Fibroblast of pulmonary artery (primary cell): ENCODE measurements around the gene ADGRF5.

ENCODE experiments used
- DNase-seq: peaks from one replicate; pipeline ENCODE4 v3.0.0-alpha.2; 2010; ENCODE audit warnings: low read depth
- H3K4me3 ChIP-seq: replicated peaks from 2 replicates; pipeline ENCODE4 v1.5.1; 2011; ENCODE audit warnings: low read depth, mild to moderate bottlenecking, control low read depth, low read length, moderate library complexity
- CTCF ChIP-seq: IDR thresholded peaks from 2 replicates; pipeline ENCODE4 v1.5.1; 2011; ENCODE audit warnings: mild to moderate bottlenecking, control low read depth, low read length, inconsistent platforms; ENCODE audit errors: missing control alignments

The ADGRF5 gene

GRCh38 chr6:46832816-46833215 is 88.9 kb downstream of the ADGRF5 start:
- no peak for TF ChIP-seq CTCF
- DNase-seq, result no peak
- no peak overlapping the region for H3K4me3 ChIP-seq

- no peak for DNase-seq
- H3K4me3 ChIP-seq, result no peak overlapping the region
- no peak for TF ChIP-seq CTCF
Observed at GRCh38 chr6:46828939-46829338, 92.8 kb downstream of the ADGRF5 start.

- no peak for TF ChIP-seq CTCF
- no peak overlapping the region for H3K4me3 ChIP-seq
- no peak for DNase-seq
Observed at GRCh38 chr6:46821458-46821881, 100.3 kb downstream of the ADGRF5 start.

GRCh38 chr6:46819561-46819960 is 102.2 kb downstream of the ADGRF5 start:
- no peak for DNase-seq
- no peak for TF ChIP-seq CTCF
- no peak overlapping the region for H3K4me3 ChIP-seq

- no peak for DNase-seq
- no peak overlapping the region for H3K4me3 ChIP-seq
- TF ChIP-seq CTCF, result no peak
Observed at GRCh38 chr6:46816626-46817025, 105.1 kb downstream of the ADGRF5 start.

GRCh38 chr6:46815130-46815529 is 106.6 kb downstream of the ADGRF5 start:
- TF ChIP-seq CTCF, result no peak
- DNase-seq, result no peak
- H3K4me3 ChIP-seq, result no peak overlapping the region

GRCh38 chr6:46808806-46809205 is 112.9 kb downstream of the ADGRF5 start:
- DNase-seq, result no peak
- H3K4me3 ChIP-seq, result no peak overlapping the region
- TF ChIP-seq CTCF, result no peak
